Gastrocnemius medialis (tissue), 4 donors: ENCODE measurements around the gene PLPP3.

Experiments used
- POLR2A ChIP-seq, 2 donors: fragments of 450-650 bp; IDR thresholded peaks; one replicate each; pipeline ENCODE4 v1.6.1; 2017; ENCODE audit warnings: antibody characterized with exemption in 2 of 2, mild to moderate bottlenecking in 2 of 2, moderate library complexity in 2 of 2
- TF ChIP-seq, protein P1 (sequence below), 5 experiments: fragments of 450-650 bp in 3 of 5; fragments of 200-600 bp in 2 of 5; sonication (generic) in 2 of 5; IDR thresholded peaks in 4 of 5; conservative IDR thresholded peaks in 1 of 5; 1 replicate in 4 of 5; 2 replicates in 1 of 5; pipeline ENCODE4 v1.5.1; 2016 to 2019; ENCODE audit warnings: antibody characterized with exemption in 5 of 5, mild to moderate bottlenecking in 3 of 5, moderate library complexity in 3 of 5

DNA sequence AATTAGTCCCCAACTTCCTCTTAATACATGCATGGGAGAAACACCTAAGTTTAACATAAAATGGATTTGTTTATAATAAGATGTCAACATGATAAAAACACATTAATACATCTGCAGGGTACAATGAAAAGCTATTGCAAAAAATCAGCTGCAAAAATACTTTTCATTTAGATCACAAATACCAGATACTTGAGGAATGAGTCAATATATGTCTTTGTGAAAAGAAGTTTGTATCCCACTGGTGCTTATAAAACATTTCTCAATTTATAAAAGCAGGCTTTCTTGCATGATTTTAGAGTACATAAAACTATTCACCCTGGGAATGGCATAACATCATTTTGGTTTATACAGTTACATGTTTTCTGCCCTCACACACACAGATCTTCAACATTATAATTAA is 47.2 kb upstream of the PLPP3 start:
- TF ChIP-seq, protein P1, sequence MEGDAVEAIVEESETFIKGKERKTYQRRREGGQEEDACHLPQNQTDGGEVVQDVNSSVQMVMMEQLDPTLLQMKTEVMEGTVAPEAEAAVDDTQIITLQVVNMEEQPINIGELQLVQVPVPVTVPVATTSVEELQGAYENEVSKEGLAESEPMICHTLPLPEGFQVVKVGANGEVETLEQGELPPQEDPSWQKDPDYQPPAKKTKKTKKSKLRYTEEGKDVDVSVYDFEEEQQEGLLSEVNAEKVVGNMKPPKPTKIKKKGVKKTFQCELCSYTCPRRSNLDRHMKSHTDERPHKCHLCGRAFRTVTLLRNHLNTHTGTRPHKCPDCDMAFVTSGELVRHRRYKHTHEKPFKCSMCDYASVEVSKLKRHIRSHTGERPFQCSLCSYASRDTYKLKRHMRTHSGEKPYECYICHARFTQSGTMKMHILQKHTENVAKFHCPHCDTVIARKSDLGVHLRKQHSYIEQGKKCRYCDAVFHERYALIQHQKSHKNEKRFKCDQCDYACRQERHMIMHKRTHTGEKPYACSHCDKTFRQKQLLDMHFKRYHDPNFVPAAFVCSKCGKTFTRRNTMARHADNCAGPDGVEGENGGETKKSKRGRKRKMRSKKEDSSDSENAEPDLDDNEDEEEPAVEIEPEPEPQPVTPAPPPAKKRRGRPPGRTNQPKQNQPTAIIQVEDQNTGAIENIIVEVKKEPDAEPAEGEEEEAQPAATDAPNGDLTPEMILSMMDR (IDR thresholded peaks at IDR 0.05 in 4 of 5, conservative IDR thresholded peaks at IDR 0.05 in 1 of 5), result no peak
- TF ChIP-seq POLR2A (IDR thresholded peaks at IDR 0.05), result no peak
